ENCODE measurements around the gene ALLC.

ALLC gene

DNA sequence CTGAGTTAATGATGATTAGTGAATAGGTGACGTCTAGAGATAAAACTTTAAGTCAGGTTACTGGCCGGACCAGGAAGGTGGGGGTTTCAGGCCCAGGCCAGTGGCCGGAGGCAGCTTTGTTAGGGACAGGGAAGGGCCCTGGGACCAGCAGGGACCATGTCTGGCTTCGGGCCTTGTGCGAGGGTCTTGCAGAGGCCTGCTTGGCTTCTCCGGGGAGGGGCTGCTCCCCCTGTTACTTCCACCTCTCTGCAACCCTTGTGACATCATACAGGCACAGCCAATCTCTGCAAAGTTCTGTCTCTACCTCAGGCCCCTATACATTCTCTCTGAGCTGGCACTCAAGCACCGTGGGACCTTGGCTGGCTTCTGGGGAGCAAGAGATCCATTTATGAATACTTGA lies at the start of gene ALLC:
ALLC (plus strand) TSS at position 320 of the 400 bp plus-strand sequence. CDS start 12,958 bp downstream, outside the sequence.
- TF ChIP-seq CREB1 (IDR thresholded peaks at IDR 0.05; ENCODE audit: low read depth): no peak
- no peak for TF ChIP-seq ZBTB7A (IDR thresholded peaks at IDR 0.05; ENCODE audit: low read depth)
- TF ChIP-seq, protein P1, sequence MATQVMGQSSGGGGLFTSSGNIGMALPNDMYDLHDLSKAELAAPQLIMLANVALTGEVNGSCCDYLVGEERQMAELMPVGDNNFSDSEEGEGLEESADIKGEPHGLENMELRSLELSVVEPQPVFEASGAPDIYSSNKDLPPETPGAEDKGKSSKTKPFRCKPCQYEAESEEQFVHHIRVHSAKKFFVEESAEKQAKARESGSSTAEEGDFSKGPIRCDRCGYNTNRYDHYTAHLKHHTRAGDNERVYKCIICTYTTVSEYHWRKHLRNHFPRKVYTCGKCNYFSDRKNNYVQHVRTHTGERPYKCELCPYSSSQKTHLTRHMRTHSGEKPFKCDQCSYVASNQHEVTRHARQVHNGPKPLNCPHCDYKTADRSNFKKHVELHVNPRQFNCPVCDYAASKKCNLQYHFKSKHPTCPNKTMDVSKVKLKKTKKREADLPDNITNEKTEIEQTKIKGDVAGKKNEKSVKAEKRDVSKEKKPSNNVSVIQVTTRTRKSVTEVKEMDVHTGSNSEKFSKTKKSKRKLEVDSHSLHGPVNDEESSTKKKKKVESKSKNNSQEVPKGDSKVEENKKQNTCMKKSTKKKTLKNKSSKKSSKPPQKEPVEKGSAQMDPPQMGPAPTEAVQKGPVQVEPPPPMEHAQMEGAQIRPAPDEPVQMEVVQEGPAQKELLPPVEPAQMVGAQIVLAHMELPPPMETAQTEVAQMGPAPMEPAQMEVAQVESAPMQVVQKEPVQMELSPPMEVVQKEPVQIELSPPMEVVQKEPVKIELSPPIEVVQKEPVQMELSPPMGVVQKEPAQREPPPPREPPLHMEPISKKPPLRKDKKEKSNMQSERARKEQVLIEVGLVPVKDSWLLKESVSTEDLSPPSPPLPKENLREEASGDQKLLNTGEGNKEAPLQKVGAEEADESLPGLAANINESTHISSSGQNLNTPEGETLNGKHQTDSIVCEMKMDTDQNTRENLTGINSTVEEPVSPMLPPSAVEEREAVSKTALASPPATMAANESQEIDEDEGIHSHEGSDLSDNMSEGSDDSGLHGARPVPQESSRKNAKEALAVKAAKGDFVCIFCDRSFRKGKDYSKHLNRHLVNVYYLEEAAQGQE (IDR thresholded peaks at IDR 0.05; ENCODE audit: low read depth): no peak
- TF ChIP-seq, protein P2, sequence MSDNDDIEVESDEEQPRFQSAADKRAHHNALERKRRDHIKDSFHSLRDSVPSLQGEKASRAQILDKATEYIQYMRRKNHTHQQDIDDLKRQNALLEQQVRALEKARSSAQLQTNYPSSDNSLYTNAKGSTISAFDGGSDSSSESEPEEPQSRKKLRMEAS (IDR thresholded peaks at IDR 0.05): no peak
- TF ChIP-seq, protein P3, sequence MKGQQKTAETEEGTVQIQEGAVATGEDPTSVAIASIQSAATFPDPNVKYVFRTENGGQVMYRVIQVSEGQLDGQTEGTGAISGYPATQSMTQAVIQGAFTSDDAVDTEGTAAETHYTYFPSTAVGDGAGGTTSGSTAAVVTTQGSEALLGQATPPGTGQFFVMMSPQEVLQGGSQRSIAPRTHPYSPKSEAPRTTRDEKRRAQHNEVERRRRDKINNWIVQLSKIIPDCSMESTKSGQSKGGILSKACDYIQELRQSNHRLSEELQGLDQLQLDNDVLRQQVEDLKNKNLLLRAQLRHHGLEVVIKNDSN (IDR thresholded peaks at IDR 0.05): no peak
- no peak for TF ChIP-seq NFIC (IDR thresholded peaks at IDR 0.05)
- no peak for TF ChIP-seq EGR1 (IDR thresholded peaks at IDR 0.05)
- TF ChIP-seq FOXM1 (IDR thresholded peaks at IDR 0.05; ENCODE audit: borderline replicate concordance, low read depth): no peak
- no peak for TF ChIP-seq TEAD4 (IDR thresholded peaks at IDR 0.05)
- TF ChIP-seq TCF12 (IDR thresholded peaks at IDR 0.05; ENCODE audit: low read depth): no peak
- TF ChIP-seq EP300 (IDR thresholded peaks at IDR 0.05; ENCODE audit: borderline replicate concordance): no peak
- TF ChIP-seq TAF1 (IDR thresholded peaks at IDR 0.05; ENCODE audit: low read depth): no peak
- TF ChIP-seq YY1 (IDR thresholded peaks at IDR 0.05; ENCODE audit: low read depth): no peak
- no peak for TF ChIP-seq RAD21 (IDR thresholded peaks at IDR 0.05; ENCODE audit: low read depth)
- no peak for TF ChIP-seq CEBPB (IDR thresholded peaks at IDR 0.05)

DNA sequence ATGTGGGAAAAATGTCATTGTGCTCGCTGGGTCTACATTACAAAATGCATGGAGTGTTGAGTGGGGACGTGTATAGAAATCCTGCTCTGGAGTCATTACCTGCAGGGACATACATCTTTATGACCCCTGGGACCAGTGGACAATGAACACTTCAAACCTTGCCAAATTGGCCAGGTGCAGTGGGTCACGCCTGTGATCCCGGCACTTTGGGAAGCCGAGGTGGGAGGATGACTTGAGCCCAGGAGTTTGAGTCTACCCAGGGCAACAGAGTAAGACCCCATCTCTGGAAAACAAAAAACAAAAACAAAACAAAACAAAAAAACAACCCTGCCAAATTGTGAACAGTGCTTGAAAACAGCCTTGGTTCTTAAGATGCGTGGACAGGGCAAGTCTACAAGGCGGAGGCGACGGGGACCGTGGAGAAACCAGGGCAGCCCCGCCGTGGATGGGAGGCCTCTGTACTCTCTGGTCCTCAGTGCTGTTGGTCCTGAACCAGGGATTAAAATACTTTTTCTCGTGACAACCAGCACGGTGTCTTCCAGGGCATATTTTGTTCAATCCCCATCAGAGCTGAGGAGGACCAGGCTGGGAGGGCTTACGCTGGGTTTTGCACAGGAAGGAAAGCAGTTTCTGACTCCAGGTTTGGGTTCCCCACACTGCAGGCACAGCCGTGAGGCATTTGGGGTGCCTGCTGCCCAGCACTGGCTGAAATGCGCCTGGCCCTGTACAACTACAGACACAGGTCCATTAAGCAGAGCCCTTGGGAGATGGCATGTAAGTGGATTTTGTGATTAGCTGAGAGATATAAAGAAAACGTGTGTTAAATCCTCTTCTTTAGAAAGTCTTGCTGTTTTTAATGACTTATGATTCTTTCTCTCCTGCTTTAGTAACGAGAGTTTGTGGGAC lies 49.4 kb upstream of the ALLC start:
- TF ChIP-seq FOXM1 (IDR thresholded peaks at IDR 0.05; ENCODE audit: borderline replicate concordance, low read depth) (no peak), YY1 (IDR thresholded peaks at IDR 0.05; ENCODE audit: low read depth) (no peak), TCF12 (IDR thresholded peaks at IDR 0.05; ENCODE audit: low read depth) (no peak), RAD21 (IDR thresholded peaks at IDR 0.05; ENCODE audit: low read depth) (no peak), CEBPB (IDR thresholded peaks at IDR 0.05) (no peak)

DNA sequence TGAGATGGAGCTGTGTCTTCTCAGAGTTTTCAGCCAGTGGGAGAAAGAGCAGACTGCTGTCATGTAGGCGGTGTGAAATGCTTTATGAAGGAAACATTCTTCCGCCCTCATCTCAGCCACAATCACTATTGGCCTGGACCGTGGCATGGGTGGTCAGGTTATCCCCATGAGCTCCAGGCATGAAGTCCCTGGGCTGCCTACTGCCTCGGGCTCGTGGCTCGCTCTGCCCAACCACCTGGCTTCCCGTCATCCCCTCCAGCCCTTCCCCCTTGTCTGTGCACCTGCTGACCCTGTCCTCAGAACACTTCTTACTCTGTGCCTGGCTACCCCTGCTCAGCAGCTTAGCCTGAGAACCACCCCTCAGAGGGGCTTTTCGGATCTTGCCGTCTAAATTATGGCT lies 47.6 kb upstream of the ALLC start:
- TF ChIP-seq YY1 (IDR thresholded peaks at IDR 0.05; ENCODE audit: low read depth) (no peak), TCF12 (IDR thresholded peaks at IDR 0.05; ENCODE audit: low read depth) (no peak), ZBTB7A (IDR thresholded peaks at IDR 0.05; ENCODE audit: low read depth) (no peak), CREB1 (IDR thresholded peaks at IDR 0.05; ENCODE audit: low read depth) (no peak), EP300 (IDR thresholded peaks at IDR 0.05; ENCODE audit: borderline replicate concordance) (no peak), FOXM1 (IDR thresholded peaks at IDR 0.05; ENCODE audit: borderline replicate concordance, low read depth) (no peak), CEBPB (IDR thresholded peaks at IDR 0.05) (no peak), RAD21 (IDR thresholded peaks at IDR 0.05; ENCODE audit: low read depth) (no peak), TAF1 (IDR thresholded peaks at IDR 0.05; ENCODE audit: low read depth) (no peak), EGR1 (IDR thresholded peaks at IDR 0.05) (no peak), TEAD4 (IDR thresholded peaks at IDR 0.05) (no peak)
- TF ChIP-seq, protein P1 (IDR thresholded peaks at IDR 0.05; ENCODE audit: low read depth): no peak
- TF ChIP-seq, protein P2 (IDR thresholded peaks at IDR 0.05): no peak
- TF ChIP-seq, protein P3 (IDR thresholded peaks at IDR 0.05): no peak

DNA sequence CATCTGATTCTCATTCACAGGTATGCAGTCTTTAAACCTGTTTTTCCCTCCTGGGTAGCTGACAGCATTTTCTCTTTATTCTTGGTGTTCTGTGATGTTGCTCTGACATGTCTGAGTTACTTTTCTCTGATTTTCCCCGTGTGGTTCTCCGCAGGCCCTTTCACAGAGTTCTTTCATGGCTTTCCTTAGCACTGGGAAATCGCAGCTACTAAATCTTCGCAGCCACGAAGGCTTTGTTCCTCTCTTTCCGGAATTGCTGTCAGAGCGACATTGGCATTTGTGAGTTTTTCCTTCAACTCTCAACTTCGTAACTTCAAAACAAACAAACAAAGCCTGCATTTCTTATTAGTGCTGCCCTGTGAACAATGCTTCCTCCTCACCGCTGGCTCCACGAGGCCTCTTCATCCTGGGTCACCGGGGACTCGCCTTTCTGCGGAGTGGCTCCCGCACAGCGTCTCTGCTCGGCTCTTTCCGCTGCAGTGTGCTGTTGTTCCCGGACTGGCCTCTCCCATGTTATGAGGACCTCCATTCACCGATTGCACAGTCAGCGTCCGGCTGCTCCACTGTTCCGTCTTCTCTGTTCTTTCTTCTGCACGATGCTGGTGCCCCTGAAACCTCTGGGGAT lies 47.0 kb upstream of the ALLC start:
- TF ChIP-seq NFIC (IDR thresholded peaks at IDR 0.05) (no peak), RAD21 (IDR thresholded peaks at IDR 0.05; ENCODE audit: low read depth) (no peak), TAF1 (IDR thresholded peaks at IDR 0.05; ENCODE audit: low read depth) (no peak), TCF12 (IDR thresholded peaks at IDR 0.05; ENCODE audit: low read depth) (no peak), YY1 (IDR thresholded peaks at IDR 0.05; ENCODE audit: low read depth) (no peak)
- TF ChIP-seq, protein P2 (IDR thresholded peaks at IDR 0.05): no peak
- TF ChIP-seq, protein P3 (IDR thresholded peaks at IDR 0.05): no peak

Measured in Ishikawa (cell line).